ENCODE results near the gene RHBDD2. TPM values are rescaled to one million over a fixed set of nuclear protein-coding genes. Genes with fewer than 3 reads are reported as not detected.

Gene RHBDD2
- polyA plus RNA-seq, 12 donors = 14.2 to 36.3 (median 18.6) TPM; not detected in 1

DNA sequence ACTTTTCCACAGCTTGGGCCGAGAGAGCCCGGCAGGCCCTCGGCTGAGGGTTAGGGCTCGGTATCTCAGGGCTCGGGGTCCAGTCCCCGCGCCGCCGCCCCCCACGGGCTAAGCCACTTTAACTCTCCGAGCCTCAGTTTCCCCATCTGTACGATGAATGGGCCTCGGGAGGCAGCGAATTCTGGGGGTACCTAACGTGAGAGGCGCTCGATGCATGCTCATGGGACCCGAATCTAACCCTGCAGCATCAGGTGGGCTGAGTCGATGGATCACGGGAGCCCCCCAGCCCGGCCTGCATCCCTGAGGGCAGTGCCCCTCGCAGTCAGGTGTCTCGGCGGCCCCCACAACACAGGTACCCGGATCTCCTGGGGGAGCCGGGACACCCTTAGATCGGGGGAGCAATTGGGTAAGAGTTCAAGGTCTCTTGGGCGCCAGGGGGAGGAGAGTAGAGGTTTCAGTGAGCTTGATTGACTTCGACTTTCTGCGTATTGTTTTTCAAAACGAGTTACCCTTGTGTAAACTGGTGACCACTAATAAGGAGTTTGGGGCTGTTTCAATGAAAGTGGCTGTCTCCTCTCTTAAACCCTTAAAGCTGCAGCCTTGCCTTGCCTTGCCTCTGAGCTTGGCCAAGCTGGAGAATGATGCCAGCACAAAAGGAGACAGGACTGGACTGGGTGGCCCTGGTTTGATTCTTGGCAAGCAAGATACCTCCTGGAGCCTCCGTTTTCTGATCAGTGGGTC, 36.8 kb downstream of the RHBDD2 start:
- DNase-seq = no peak

- no peak for DNase-seq
Measured at GRCh38 chr7:75916259-75916658, 37.4 kb downstream of the RHBDD2 start.

DNA sequence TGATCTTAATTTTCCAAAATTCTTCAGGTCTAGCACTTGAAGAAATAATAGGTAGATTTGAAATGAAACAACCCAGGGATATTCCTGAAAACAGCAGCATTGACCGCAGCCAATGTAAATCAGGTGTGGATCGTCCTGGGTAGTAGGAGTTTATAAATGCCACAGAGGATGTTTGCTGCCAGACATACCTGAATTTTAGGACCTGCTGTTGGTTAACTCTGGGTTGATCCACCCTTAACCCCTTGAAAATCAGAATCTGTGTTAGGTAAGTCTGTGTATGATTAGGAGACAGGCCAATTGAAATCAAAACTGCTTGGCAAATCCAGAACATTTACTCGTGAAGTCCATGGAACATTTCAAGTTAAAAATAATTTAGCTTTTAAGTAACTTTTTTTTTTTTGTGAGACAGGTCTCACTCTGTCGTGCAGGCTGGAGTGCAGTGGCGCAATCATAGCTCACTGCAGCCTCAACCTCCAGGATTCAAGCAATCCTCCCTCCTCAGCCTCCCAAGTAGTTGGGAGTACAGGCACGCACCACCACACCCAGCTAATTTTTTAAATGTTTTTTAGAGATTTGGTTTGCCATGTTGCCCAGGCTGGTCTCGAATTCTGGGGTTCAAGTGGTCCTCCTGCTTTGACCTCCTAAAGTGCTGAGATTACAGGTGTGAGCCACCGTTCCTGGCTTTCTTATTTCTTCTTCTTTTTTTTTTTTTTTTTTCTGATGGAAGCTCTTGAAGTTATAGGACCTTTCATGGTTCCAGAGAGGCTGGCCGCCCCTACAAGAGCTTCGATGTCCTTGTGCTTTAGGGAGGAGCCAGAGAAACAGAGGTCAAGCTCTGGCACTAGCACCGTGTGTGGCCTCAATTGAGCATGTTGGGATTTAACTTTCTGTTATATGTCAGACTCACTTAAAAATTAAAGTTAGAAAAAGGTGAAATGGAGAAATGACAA, 38.1 kb downstream of the RHBDD2 start:
- no peak for DNase-seq

DNA sequence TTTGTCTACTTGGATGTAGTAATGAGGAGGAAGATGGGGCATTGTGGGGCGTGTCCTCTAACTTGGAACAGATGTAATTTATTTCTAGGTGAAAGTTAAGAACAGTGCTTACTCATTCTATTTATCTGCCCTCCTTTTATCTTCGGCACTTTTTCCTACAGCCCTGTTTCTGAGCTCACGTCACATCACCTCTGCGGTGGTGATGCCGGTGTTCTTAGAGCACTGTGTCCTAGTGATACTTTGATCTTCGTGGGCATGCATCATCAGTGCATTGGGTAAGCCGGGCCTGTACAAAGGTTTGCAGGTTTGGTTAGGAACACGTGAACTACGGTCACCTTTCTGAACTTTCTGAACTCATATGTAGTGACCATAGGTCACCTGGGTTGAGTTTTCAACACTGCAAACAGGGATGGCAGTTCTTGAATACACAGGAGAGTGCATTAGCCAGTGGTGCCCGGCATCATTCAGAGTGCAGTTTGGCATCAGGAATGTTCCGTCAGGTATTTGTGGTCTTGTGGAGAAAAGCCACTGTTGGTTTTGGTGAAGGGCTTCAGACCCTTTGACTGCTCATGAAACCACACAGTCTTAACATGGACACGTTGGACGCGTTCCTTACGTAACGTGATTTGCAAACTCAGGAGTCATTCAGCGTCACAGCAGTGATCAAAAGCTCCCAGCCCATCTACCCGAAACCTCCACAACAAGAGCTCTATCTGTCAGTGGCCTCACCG, 41.8 kb downstream of the RHBDD2 start:
- no peak for DNase-seq

DNA sequence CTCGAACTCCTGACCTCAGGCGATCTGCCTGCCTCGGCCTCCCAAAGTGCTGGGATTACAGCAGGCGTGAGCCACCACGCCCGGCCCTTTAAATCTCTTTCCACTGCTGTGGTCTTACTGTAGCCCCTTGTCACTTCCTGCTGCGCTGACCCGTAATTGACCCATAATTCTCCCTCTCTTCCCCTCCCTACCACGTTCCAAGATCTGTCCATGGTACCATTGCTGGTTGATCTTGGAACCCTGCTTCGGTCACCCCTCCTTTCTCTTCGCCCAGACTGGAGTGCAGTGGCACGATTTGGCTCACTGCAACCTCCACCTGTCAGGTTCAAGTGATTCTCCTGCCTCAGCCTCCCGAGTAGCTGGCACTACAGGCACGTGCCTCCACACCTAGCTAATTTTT, 42.6 kb downstream of the RHBDD2 start:
- DNase-seq = no peak

DNA sequence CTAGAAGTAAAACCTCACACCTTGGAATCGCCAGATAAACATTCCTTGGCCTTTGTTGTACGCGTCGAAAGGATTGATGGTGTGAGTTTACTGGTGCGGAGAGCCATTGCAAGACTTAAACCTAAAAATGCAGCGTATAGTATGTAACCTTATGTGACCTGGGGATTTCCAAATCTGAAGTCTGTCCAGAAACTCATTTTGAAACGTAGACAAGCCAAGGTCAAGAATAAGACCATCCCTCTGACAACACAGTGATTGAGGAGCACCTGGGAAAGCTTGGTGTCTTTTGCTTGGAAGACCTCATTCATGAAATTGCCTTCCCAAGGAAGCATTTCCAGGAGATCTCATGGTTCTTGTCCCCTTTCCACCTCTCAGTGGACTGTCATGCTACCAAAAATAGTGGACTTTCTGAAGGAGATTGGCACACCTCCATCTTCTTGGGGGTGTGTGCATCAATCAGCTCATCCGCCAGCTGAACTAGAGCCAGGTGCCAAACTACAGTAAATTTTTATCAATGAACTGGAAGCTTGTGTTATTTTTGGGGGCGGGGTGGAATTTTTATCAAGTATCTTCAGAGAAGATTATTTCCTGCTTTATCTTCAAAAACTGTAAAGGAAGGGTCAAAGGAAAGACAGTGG, 44.3 kb downstream of the RHBDD2 start:
- no peak for DNase-seq

DNA sequence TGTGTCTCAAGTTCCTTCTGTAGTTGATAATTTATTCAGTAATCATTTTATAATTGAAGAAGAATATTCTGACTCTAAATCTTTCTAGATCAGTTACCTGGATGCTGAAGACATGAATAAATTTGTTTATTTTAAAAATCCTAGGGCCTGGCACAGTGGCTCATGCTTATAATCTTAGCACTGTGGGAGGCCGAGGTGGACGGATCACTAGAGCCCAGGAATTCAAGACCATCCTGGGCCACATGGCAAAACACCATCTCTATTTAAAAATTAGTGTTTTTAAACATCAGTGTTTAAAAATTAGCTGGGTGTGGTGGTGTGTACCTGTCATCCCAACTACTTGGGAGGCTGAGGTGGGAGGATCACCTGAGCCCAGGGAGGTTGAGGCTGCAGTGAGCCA, 45.4 kb downstream of the RHBDD2 start:
- no peak for DNase-seq

- no peak for DNase-seq
Measured at GRCh38 chr7:75924889-75925288, 46.1 kb downstream of the RHBDD2 start.

DNA sequence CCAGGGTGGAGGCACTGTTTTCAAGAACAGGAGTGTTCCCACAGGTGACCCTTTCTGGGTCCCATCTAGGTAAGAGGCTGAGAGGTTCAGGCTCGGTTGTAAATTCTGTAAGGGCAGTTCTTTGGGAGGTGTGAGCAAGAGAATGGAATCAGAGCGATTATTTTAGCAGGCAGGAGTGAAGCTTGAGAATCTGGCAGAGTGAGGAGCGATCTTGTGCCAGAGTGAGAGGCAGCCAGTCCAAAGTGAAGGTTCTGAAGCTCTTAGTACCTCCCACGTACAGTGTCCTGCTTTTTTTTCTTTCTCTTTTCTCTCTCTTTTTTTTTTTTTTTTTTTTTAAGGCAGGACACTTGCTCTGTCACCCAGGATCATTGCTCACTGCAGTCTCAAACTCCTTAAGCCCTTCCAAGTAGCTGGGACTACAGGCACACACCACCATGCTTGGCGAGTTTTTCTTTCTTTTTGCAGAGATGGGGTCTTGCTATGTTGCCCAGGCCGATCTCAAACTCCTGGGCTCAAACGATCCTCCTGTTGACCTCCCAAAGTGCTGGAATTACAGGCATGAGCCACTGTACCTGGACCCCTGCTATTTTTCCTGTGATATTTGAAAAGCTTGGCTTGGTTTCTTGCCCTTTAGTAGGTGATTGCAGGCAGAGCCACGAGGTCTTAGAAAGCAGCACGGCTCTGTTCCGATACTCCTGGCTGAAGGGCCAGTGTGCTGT, 47.0 kb downstream of the RHBDD2 start:
- no peak for DNase-seq

DNA sequence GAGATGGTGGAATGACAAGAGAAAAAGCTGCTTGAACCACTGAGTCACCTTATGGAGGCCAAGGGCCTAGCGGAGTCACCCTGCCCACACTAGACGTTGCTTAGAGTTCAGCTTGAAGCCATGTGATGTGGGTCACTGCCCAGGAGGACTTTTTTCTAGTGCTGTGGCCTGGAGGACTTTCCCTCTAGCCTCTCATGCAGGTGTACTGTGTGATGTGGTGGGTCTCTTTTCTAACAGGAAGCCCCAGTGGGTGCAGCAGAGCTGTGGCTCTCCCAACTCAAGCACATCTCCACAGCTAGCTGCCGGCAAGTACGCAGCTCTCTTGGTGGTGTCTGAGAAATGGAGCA, 49.7 kb downstream of the RHBDD2 start:
- DNase-seq = no peak

GRCh38 chr7:75931680-75932079, 52.8 kb downstream of the RHBDD2 start:
- no peak for DNase-seq

- no peak for DNase-seq
Measured at GRCh38 chr7:75937958-75938786, 59.3 kb downstream of the RHBDD2 start.

Other genes starting within 250 kb of the RHBDD2 start
- 10 to 100 TPM in 11 of 12 donors, not detected in 1; 19.1 to 29.3 (median 24.8) TPM for gene HIP1, start 140.1 kb upstream of the RHBDD2 start, polyA plus RNA-seq (ENCODE audit: insufficient read length in 12 of 12)
- 1 to 10 TPM in 4 of 12 donors, under 1 TPM in 6, not detected in 2; 0.36 to 2.1 (median 0.91) TPM for gene CCL26, start 106.8 kb upstream of the RHBDD2 start, polyA plus RNA-seq (ENCODE audit: insufficient read length in 12 of 12)
- under 1 TPM in 3 of 12 donors, not detected in 9; 0.28 to 0.35 (median 0.33) TPM for gene CCL24, start 65.2 kb upstream of the RHBDD2 start, polyA plus RNA-seq (ENCODE audit: insufficient read length in 12 of 12)
- gene POR, start 36.1 kb downstream of the RHBDD2 start, polyA plus RNA-seq (ENCODE audit: insufficient read length in 12 of 12) = 10 to 100 TPM in 11 of 12 donors, not detected in 1; 23.4 to 58.4 (median 31.8) TPM
- 100 to 1,000 TPM in 1 of 12 donors, 10 to 100 TPM in 10, not detected in 1; 30.6 to 103 (median 40.4) TPM for gene TMEM120A, start 115.6 kb downstream of the RHBDD2 start, polyA plus RNA-seq (ENCODE audit: insufficient read length in 12 of 12)
- gene STYXL1, start 169.0 kb downstream of the RHBDD2 start, polyA plus RNA-seq (ENCODE audit: insufficient read length in 12 of 12) = 10 to 100 TPM in 11 of 12 donors, not detected in 1; 16.5 to 35.7 (median 22.0) TPM
- gene MDH2, start 169.1 kb downstream of the RHBDD2 start, polyA plus RNA-seq (ENCODE audit: insufficient read length in 12 of 12) = 100 to 1,000 TPM in 11 of 12 donors, not detected in 1; 141 to 244 (median 185) TPM